Measurements from ENCODE around the gene ZNF610.
A peak's percentile ranks its signal among the peaks of the same experiment; 100 is the strongest.

Gene ZNF610

DNA sequence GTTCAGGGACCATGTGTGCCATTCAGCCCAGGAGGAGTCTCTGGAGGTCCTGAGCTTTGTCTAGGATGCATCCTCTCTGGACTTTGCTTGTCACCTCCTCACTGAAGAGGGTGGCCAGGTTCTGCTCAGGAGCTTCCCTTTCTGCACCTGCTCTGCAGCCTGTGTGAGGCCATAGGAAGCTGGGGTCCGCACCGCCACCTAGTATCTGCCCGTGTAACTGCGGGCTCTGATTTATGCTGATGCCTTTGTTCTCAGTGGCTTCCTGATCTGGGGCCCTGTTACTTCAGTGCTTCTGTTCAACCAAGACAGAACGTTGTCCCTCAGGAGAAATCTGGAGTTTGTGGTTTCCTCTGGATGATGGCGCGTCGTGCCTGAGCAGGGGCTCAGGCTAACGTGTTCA is 15.5 kb downstream of the ZNF610 start:
- TF ChIP-seq, protein P1, sequence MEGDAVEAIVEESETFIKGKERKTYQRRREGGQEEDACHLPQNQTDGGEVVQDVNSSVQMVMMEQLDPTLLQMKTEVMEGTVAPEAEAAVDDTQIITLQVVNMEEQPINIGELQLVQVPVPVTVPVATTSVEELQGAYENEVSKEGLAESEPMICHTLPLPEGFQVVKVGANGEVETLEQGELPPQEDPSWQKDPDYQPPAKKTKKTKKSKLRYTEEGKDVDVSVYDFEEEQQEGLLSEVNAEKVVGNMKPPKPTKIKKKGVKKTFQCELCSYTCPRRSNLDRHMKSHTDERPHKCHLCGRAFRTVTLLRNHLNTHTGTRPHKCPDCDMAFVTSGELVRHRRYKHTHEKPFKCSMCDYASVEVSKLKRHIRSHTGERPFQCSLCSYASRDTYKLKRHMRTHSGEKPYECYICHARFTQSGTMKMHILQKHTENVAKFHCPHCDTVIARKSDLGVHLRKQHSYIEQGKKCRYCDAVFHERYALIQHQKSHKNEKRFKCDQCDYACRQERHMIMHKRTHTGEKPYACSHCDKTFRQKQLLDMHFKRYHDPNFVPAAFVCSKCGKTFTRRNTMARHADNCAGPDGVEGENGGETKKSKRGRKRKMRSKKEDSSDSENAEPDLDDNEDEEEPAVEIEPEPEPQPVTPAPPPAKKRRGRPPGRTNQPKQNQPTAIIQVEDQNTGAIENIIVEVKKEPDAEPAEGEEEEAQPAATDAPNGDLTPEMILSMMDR (IDR thresholded peaks at IDR 0.05; ENCODE audit: extremely low read depth, missing control alignments): no peak
- no peak for DNase-seq (ENCODE audit: low spot score)

DNA sequence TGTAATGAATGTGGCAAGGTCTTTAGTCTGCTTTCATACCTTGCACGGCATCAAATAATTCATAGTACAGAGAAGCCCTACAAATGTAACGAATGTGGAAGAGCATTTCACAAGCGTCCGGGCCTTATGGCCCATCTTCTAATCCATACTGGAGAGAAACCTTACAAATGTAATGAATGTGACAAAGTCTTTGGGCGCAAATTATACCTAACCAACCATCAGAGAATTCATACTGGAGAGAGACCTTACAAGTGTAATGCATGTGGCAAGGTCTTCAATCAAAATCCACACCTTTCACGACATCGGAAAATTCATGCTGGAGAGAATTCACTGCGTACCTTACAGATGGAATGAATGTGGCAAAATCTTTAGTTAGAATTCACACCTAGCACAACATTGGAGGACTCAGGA is 30.4 kb downstream of the ZNF610 start:
- no peak for DNase-seq (ENCODE audit: low spot score)
- TF ChIP-seq, protein P1 (IDR thresholded peaks at IDR 0.05; ENCODE audit: extremely low read depth, missing control alignments): no peak

DNA sequence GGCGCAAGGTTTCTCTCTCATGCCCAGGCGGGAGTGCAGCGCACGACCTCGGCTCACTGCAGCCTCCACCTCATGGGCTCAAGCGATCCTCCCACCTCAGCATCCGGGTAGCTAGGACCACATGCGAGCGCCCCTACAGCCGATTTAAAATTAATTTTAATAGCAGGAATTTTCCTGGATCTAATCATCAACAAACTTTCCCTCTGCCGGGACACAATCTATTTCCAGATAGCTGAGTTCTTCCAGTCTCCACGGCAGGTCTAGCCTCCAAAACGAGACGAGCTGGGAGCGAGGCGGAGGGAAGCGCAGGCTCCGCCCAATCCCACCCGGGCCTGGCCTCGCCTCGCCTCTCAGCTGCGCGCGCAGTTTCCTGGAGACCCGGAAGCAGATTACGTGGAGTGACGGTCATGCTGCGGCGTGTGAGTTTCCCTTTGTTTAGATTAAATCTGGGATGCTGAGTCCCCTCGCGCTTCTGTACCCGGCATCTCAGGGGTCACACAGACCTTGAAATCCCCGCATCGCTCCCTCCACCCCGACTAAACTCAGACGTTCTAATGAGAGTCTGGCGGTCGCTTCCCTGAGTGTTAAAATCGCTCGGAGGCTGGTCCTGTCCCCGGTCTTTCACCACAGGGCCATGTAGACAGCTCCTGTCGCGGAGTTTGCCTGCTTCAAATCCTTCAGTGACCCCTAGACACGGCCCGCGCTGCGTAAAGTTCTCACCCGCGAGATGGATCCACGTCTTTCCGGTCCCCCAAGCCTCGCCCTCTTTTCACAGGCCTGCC is 33.7 kb downstream of the ZNF610 start, which contains the start of gene ZNF880:
TSS of gene ZNF880 (plus strand) at position 365 of the 782 bp plus-strand sequence. CDS start at position 408, 43 bp downstream.
- peak; percentile 80 for DNase-seq (ENCODE audit: low spot score)
- TF ChIP-seq, protein P1 (IDR thresholded peaks at IDR 0.05; ENCODE audit: extremely low read depth, missing control alignments): no peak

DNA sequence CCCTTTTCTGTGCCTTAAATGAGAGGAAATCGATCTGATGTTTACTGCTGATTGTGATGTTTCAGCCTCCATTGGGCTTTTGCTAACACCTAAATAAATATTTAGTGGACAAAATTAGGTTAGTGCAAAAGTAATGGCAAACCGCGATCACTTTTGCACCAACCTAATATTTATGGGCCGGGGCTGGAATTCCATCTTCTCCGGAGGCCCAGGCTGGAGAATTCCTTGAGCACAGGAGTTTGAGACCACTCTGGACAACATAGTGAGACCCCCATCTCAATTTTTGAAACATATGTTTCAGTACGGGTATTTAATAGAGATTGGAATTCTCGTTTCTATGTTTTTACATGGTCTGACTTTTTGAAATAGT is 34.3 kb downstream of the ZNF610 start:
- no peak for DNase-seq (ENCODE audit: low spot score)
- TF ChIP-seq, protein P1 (IDR thresholded peaks at IDR 0.05; ENCODE audit: extremely low read depth, missing control alignments): no peak

DNA sequence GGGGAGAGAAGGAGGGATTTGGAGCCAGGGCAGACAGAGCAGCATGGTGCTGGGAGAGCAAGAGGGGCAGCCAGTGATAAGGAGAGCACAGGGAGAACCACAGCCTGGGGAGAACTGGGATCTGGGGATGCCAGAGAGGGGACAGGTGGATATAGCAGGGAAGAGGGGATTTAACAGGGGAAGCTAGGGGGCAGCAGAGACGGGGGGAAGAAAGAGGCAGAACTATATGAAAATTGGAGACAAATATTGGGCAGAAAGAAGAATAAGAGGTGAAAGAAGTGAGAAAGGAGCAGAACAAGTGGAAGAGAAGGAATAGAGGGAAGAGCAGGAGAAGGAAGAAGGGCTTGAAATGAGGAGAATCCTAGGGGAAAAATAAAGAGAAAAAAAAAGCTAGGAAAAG is 55.1 kb downstream of the ZNF610 start:
- no peak for DNase-seq (ENCODE audit: low spot score)
- TF ChIP-seq, protein P1 (IDR thresholded peaks at IDR 0.05; ENCODE audit: extremely low read depth, missing control alignments): no peak

DNA sequence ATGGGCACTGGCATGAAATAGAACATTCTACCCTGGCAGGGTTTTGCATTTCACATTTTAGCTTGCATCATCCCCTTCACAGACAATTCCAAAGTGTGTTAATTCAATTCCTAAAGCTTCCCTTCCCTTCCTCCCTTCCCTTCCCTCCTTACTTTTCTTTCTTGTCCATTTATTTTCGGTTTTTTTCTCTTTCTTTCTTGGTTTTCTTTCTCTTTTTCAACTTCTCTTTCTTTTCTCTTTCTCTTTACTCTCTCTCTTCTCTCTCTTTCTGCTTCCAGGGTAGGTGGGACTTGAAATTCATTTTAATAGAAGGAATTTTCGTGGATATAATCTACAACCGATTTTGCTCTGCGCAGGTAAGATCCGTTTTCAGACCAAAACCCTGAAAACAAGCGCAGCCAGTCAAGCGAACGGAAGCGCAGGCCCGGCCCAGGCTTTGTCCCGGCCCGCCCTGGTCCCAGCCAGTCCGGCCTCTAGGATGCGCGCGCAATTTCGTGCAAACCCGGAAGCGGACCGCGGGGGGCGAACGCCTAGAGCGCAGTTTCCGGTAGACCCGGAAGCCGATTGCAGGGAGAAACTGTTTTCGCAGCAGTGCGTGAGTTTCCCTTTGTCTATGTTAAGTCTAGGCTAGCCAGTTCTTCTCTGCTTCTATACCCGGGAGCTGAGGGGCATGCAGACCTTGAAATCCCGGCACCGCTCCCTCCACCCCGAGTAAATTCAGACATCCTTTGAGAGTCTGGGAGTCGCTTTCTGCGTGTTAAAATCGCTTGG is 61.5 kb downstream of the ZNF610 start, which contains the start of gene ZNF528:
TSS of gene ZNF528 (plus strand) at position 540 of the 771 bp plus-strand sequence. CDS start 4,165 bp downstream, outside the sequence.
- peak; percentile 89 for DNase-seq (ENCODE audit: low spot score)
- TF ChIP-seq, protein P1 (IDR thresholded peaks at IDR 0.05; ENCODE audit: extremely low read depth, missing control alignments): no peak

DNA sequence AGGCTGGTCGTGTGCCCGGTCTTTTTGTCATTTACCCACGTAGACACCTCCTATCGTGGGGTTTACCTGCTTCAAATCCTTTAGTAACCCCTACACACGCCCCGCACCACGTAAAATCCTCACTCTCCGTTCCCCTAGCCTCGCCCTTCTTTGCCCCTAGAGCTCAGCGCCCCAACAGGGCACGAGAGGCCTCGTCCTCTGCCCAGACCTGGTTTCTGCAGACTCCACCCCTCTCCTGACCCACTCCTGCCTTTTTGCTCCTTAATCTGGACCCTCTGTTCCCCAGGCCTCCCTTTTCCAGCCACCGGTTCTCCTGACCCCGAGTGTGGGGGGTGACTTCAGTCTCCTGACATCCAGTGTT is 62.0 kb downstream of the ZNF610 start:
- TF ChIP-seq, protein P1 (IDR thresholded peaks at IDR 0.05; ENCODE audit: extremely low read depth, missing control alignments): no peak
- peak; percentile 21 for DNase-seq (ENCODE audit: low spot score)

Data from GM20000 (cell line).